ENCODE data around the gene CLASP1. TPM values are rescaled to one million over a fixed set of nuclear protein-coding genes. Genes with fewer than 3 reads are reported as not detected.
"Not testable (repeated sequence)": the region's sequence is repeated elsewhere in the genome, so short reads cannot be mapped to it uniquely, and the experiment has no call there.

Gene CLASP1
- total RNA-seq, 2 experiments from 2014 or later = 44.7 to 45.5 TPM

GRCh38 chr2:121644715-121645114, 4.5 kb downstream of the CLASP1 start:
- Mint-ChIP-seq H3K27ac (no peak overlapping the region), H3K36me3 (peaks cover 23% of the 10 kb centered on the region), H3K27me3 (no peaks in the 10 kb centered on the region), H3K9me3 (peaks cover 4% of the 10 kb centered on the region), H3K4me3 (no peak overlapping the region), H3K4me1 (peaks cover 42% of the 10 kb centered on the region)
- no peak for DNase-seq

GRCh38 chr2:121643877-121644276, 5.4 kb downstream of the CLASP1 start:
- Mint-ChIP-seq H3K36me3 (peaks cover 28% of the 10 kb centered on the region), H3K27ac (no peak overlapping the region), H3K27me3 (no peaks in the 10 kb centered on the region), H3K9me3 (peaks cover 4% of the 10 kb centered on the region), H3K4me3 (no peak overlapping the region), H3K4me1 (peaks cover 42% of the 10 kb centered on the region)
- no peak for DNase-seq

DNA sequence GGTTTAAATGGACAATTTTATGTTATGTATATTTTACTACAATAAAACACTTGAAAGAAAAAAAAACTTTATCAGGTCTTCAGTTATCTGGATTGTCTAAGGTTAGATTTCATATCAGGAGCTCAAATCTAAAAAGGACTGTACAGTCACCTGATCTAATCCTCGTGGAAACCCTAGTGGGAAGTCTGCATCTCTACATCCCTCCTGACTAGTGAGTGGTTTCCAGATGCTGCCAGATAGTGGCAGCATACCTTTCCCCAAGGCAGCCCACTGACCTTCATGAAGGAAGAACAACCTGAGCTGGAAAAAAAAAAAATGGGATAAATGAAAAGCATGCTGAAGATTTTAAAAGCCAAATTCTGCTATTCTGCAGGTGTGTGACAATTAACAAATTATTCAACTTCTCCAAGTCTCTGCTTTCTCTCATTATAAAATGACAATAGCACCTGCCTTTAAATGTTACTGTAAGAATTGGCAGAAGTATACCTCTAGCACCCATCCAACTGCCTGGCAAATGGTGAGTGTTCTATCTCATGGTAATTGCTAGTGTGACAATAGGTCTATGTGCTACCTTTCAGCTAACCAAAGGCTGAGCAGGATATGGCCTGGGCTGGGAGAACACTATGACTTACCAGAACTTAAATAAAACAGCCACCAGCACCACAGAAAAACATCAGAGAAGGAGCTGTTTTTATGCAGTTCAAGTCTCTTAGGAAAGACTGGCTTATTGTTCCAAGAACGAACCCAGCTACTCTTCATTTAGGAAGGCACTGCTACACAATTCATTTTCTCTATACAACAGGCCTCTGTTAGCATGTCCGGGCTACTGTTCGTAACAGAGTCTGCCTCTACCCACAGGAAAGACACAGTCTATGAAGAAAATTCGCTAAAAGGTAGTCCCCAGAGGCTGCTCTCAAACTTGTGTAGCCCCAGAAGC, 8.6 kb downstream of the CLASP1 start:
- Mint-ChIP-seq H3K36me3 (peaks cover 37% of the 10 kb centered on the region), H3K9me3 (peaks cover 8% of the 10 kb centered on the region), H3K27me3 (no peaks in the 10 kb centered on the region), H3K4me1 (peaks cover 31% of the 10 kb centered on the region), H3K4me3 (no peak overlapping the region), H3K27ac (peak overlapping the region; percentile 78)
- no peak for DNase-seq

DNA sequence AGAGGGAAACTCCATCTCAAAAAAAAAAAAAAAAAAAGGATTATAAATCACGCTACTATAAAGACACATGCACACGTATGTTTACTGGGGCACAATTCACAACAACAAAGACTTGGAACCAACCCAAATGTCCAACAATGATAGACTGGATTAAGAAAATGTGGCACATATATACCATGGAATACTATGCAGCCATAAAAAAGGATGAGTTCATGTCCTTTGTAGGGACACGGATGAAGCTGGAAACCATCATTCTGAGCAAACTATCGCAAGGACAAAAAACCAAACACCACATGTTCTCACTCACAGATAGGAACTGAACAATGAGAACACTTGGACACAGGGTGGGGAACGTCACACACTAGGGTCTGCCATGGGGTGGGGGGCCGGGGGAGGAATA, 9.4 kb downstream of the CLASP1 start:
- not testable (repeated sequence) for H3K27me3 Mint-ChIP-seq, H3K27ac Mint-ChIP-seq, H3K4me3 Mint-ChIP-seq, DNase-seq, H3K9me3 Mint-ChIP-seq
- Mint-ChIP-seq H3K36me3 (peaks cover 34% of the 10 kb centered on the region), H3K4me1 (peaks cover 34% of the 10 kb centered on the region)

DNA sequence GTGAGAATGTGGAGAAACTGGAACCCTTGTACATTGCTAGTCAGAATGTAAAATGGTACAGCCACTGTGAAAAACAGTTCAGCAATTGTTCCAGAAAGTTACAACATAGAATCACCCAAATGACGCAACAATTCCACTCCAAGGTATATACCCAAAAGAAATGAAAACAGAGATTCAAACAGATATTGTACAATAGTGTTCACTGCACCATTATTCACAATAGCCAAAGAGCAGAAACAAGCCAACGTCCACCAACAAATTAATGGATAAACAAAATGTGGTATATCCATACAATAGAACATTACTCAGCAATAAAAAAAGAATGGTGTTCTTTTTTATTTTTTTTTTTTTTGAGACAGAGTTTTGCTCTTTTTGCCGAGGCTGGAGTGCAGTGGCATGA, 10.9 kb downstream of the CLASP1 start:
- Mint-ChIP-seq H3K4me1 (peaks cover 36% of the 10 kb centered on the region), H3K36me3 (peaks cover 36% of the 10 kb centered on the region), H3K27ac (no peak overlapping the region), H3K4me3 (no peak overlapping the region), H3K27me3 (no peaks in the 10 kb centered on the region), H3K9me3 (peaks cover 8% of the 10 kb centered on the region)
- no peak for DNase-seq

- Mint-ChIP-seq H3K9me3 (peaks cover 8% of the 10 kb centered on the region), H3K4me3 (no peak overlapping the region), H3K4me1 (peaks cover 26% of the 10 kb centered on the region), H3K36me3 (peaks cover 28% of the 10 kb centered on the region), H3K27me3 (no peaks in the 10 kb centered on the region), H3K27ac (no peak overlapping the region)
- DNase-seq = no peak
Measured at GRCh38 chr2:121635371-121635770, 13.9 kb downstream of the CLASP1 start.

DNA sequence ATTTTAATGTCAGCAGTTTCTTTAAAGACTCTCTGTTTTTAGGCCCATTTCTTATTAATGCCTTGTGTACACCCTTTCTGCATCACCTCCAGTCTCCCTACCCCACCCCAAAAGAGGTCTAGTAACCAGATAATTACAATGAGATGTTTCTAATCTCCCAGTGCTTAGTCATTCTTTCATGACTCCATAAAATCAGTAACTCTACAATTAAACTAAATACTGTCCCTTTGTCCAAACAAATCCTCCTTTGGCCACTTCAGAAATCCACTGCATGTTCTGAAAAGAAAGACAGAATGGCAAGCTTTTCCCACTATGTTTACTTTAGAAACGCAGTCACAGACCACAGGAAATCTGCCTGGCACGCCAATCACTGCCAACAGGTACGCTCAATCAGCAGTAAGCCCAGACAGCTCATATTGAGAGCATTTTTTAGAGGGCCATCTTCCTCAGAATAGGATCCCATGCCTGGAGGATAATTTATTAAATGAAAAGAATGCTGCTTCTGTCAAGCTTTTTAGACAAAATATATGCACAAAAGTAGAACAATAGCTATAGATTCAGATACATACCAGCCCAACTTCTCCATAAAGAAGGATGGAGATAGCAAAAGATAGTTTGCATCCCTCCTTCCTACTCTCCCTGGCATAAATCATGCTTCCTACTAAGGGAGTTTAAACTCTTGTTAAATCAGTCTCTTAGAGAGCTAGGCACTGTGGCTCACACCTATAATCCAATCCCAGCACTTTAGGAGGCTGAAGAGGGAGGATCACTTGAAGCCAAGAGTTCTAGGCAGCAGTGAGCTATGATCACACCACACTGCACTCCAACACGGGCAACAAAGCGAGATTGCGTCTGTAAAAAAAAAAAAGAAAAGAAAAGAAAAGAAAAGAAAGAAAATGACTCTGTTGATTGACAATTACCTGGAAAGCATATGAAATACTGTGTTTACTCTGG, 14.6 kb downstream of the CLASP1 start:
- Mint-ChIP-seq H3K4me1 (peaks cover 26% of the 10 kb centered on the region), H3K36me3 (peaks cover 21% of the 10 kb centered on the region), H3K9me3 (peaks cover 4% of the 10 kb centered on the region), H3K27me3 (no peaks in the 10 kb centered on the region), H3K27ac (peak overlapping the region; percentile 12), H3K4me3 (no peak overlapping the region)
- DNase-seq = no peak

DNA sequence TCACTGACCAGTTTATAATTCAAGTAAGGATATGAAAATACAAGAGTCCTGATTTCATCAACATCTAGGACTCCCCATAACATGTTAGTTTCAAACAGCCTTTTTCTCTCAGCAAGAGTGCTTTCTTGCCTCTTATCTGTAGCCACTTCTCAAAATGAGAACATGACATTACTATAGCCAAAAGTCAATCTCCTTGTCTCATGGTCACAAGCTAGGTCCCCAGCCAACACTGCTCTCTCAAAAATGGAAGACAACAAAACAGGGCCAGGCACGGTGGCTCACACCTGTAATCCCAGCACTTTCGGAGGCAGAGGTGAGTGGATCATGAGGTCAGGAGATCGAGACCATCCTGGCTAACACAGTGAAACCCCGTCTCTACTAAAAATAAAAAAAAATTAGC, 15.8 kb downstream of the CLASP1 start:
- Mint-ChIP-seq H3K27ac (no peak overlapping the region), H3K27me3 (no peaks in the 10 kb centered on the region)

GRCh38 chr2:121627525-121628050, 21.7 kb downstream of the CLASP1 start:
- peaks cover 2% of the 10 kb centered on the region for H3K9me3 Mint-ChIP-seq
- H3K4me1 Mint-ChIP-seq = peaks cover 6% of the 10 kb centered on the region
- no peak for DNase-seq
- H3K27ac Mint-ChIP-seq = no peak overlapping the region
- H3K27me3 Mint-ChIP-seq = no peaks in the 10 kb centered on the region
- peaks cover 12% of the 10 kb centered on the region for H3K36me3 Mint-ChIP-seq
- H3K4me3 Mint-ChIP-seq = no peak overlapping the region

More for the DNA sequence above, 15.8 kb downstream of the CLASP1 start:
- DNase-seq = no peak
- H3K4me1 Mint-ChIP-seq = peaks cover 28% of the 10 kb centered on the region
- peaks cover 15% of the 10 kb centered on the region for H3K36me3 Mint-ChIP-seq
- peaks cover 4% of the 10 kb centered on the region for H3K9me3 Mint-ChIP-seq
- no peak overlapping the region for H3K4me3 Mint-ChIP-seq

- no peaks in the 10 kb centered on the region for H3K27me3 Mint-ChIP-seq
- no peak for DNase-seq
- peaks cover 12% of the 10 kb centered on the region for H3K36me3 Mint-ChIP-seq
- H3K4me3 Mint-ChIP-seq = no peak overlapping the region
- H3K27ac Mint-ChIP-seq = no peak overlapping the region
- peaks cover 6% of the 10 kb centered on the region for H3K4me1 Mint-ChIP-seq
- peaks cover 2% of the 10 kb centered on the region for H3K9me3 Mint-ChIP-seq
Measured at GRCh38 chr2:121626777-121627524, 22.3 kb downstream of the CLASP1 start.

- no peak for DNase-seq
- no peak overlapping the region for H3K4me3 Mint-ChIP-seq
- H3K9me3 Mint-ChIP-seq = peaks cover 2% of the 10 kb centered on the region
- peaks cover 12% of the 10 kb centered on the region for H3K36me3 Mint-ChIP-seq
- H3K4me1 Mint-ChIP-seq = peaks cover 6% of the 10 kb centered on the region
- H3K27ac Mint-ChIP-seq = no peak overlapping the region
- no peaks in the 10 kb centered on the region for H3K27me3 Mint-ChIP-seq
Measured at GRCh38 chr2:121625953-121626352, 23.3 kb downstream of the CLASP1 start.

GRCh38 chr2:121617042-121617599, 32.1 kb downstream of the CLASP1 start:
- Mint-ChIP-seq H3K27ac (no peak overlapping the region), H3K4me1 (peaks cover 7% of the 10 kb centered on the region), H3K27me3 (no peaks in the 10 kb centered on the region), H3K9me3 (no peaks in the 10 kb centered on the region), H3K36me3 (peaks cover 3% of the 10 kb centered on the region), H3K4me3 (no peak overlapping the region)
- DNase-seq = no peak

DNA sequence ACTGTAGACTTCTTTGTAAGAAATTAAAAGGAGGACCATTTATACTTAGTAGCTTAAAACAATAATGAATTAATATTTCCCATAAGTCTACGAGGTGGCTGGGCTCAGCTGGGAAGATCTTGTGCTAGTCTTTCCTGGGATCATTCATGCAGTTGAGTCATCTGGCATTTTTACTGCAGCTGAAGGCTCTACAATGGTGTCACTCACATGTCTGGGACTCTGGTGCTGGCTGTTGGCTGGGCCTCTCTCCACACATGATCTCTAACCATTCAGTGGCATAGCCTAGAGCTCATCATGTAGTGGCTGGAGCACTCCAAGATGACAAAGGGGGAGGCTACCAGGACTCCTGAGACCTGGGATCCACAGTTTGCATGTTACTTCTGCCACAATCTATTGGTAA, 35.5 kb downstream of the CLASP1 start:
- Mint-ChIP-seq H3K4me1 (peaks cover 14% of the 10 kb centered on the region), H3K27ac (no peak overlapping the region), H3K36me3 (peaks cover 7% of the 10 kb centered on the region), H3K9me3 (no peaks in the 10 kb centered on the region), H3K4me3 (no peak overlapping the region), H3K27me3 (no peaks in the 10 kb centered on the region)
- DNase-seq = no peak

- Mint-ChIP-seq H3K27ac (no peak overlapping the region), H3K27me3 (no peaks in the 10 kb centered on the region), H3K4me1 (peaks cover 17% of the 10 kb centered on the region), H3K4me3 (no peak overlapping the region), H3K36me3 (peaks cover 7% of the 10 kb centered on the region), H3K9me3 (no peaks in the 10 kb centered on the region)
- no peak for DNase-seq
Measured at GRCh38 chr2:121613152-121613551, 36.1 kb downstream of the CLASP1 start.

Measured in activated naive CD8-positive, alpha-beta T cell treated with anti-CD3 and anti-CD28 coated beads for 36 hours (primary cell).